Nephron (organoid): ENCODE measurements around the gene HOXA2.

ENCODE experiments used
- H3K27ac Mint-ChIP-seq, 3 experiments: 2 replicates each; pipeline ENCODE4 v1.8.0; 2020; ENCODE audit warnings: mixed read lengths in 3 of 3, mild to moderate bottlenecking in 2 of 3, moderate library complexity in 1 of 3
- H3K27me3 Mint-ChIP-seq: 2 replicates; pipeline ENCODE4 v1.8.0; 2021; ENCODE audit warnings: low read depth, mild to moderate bottlenecking, moderate library complexity, mixed read lengths
- H3K36me3 Mint-ChIP-seq: 2 replicates; pipeline ENCODE4 v1.8.0; 2020; ENCODE audit warnings: low read depth, mixed read lengths
- H3K4me1 Mint-ChIP-seq: 2 replicates; pipeline ENCODE4 v1.8.0; 2020; ENCODE audit warnings: mixed read lengths
- H3K4me3 Mint-ChIP-seq, 3 experiments: 2 replicates each; pipeline ENCODE4 v1.8.0; 2020; ENCODE audit warnings: mild to moderate bottlenecking in 3 of 3, mixed read lengths in 3 of 3, moderate library complexity in 2 of 3
- H3K9me3 Mint-ChIP-seq: 2 replicates; pipeline ENCODE4 v1.8.0; 2020; ENCODE audit warnings: mixed read lengths
- CTCF ChIP-seq, 3 experiments: fragments of 200-600 bp; sonication (generic); IDR thresholded peaks; one replicate each; pipeline ENCODE4 v1.5.0; 2021; ENCODE audit warnings: antibody characterized with exemption in 3 of 3; ENCODE audit not compliant: unreplicated experiment in 3 of 3

The HOXA2 gene

GRCh38 chr7:27103489-27104226 is 1.2 kb upstream of the HOXA2 start:
- peak overlapping the region; percentile 99 to 100 (median 100) for H3K27ac Mint-ChIP-seq
- H3K4me3 Mint-ChIP-seq: peak overlapping the region; percentile 83 to 96 (median 85)
- no peak for TF ChIP-seq CTCF (IDR thresholded peaks at IDR 0.05; ENCODE audit: unreplicated experiment in 3 of 3)
- peaks cover 47% of the 10 kb centered on the region for H3K36me3 Mint-ChIP-seq
- H3K27me3 Mint-ChIP-seq: peaks cover 38% of the 10 kb centered on the region
- H3K9me3 Mint-ChIP-seq: no peaks in the 10 kb centered on the region
- H3K4me1 Mint-ChIP-seq: peaks cover 87% of the 10 kb centered on the region

DNA sequence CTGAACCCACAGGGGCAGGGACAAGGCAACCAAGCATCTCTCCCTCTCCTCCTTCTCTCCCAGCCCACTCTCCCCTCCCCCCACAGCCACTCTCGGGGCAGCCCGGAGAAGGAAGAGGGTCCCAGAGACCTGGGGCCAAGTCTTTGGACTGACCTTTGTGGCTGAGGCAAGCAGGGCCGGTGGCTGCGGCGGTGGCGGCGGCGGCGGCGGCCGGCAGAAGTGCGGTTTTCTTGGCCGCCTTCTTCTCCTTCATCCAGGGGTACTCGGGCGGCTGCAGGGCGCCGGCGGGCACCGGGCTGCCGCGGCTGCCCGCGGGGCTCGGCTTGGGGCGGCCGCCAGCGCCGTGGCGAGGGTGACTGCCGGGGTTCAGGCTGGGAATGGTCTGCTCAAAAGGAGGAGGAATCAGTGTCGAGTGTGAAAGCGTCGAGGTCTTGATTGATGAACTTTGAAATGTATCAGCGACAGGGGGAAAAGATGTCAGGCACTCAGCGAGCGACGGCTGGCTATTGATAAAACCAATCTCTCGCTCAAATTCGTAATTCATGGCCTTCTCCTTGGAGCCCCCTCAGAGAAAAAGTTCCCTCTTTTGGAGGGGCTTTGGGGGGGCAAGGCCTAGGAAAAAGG is 414 bp downstream of the HOXA2 start:
- no peak for TF ChIP-seq CTCF (IDR thresholded peaks at IDR 0.05; ENCODE audit: unreplicated experiment in 3 of 3)
- Mint-ChIP-seq H3K4me3 (peak overlapping the region; percentile 94 to 97 (median 96)), H3K27me3 (peaks cover 38% of the 10 kb centered on the region), H3K27ac (peak overlapping the region; percentile 99 to 100 (median 100)), H3K9me3 (no peaks in the 10 kb centered on the region), H3K36me3 (peaks cover 38% of the 10 kb centered on the region), H3K4me1 (peaks cover 87% of the 10 kb centered on the region)

GRCh38 chr7:27101171-27101956 is 1.1 kb downstream of the HOXA2 start:
- H3K27me3 Mint-ChIP-seq: peaks cover 38% of the 10 kb centered on the region
- H3K9me3 Mint-ChIP-seq: no peaks in the 10 kb centered on the region
- H3K4me1 Mint-ChIP-seq: peaks cover 84% of the 10 kb centered on the region
- peak overlapping the region; percentile 94 to 97 (median 96) for H3K4me3 Mint-ChIP-seq
- TF ChIP-seq CTCF (IDR thresholded peaks at IDR 0.05; ENCODE audit: unreplicated experiment in 3 of 3): no peak
- peak overlapping the region; percentile 99 to 100 (median 99) for H3K27ac Mint-ChIP-seq
- H3K36me3 Mint-ChIP-seq: peaks cover 38% of the 10 kb centered on the region

DNA sequence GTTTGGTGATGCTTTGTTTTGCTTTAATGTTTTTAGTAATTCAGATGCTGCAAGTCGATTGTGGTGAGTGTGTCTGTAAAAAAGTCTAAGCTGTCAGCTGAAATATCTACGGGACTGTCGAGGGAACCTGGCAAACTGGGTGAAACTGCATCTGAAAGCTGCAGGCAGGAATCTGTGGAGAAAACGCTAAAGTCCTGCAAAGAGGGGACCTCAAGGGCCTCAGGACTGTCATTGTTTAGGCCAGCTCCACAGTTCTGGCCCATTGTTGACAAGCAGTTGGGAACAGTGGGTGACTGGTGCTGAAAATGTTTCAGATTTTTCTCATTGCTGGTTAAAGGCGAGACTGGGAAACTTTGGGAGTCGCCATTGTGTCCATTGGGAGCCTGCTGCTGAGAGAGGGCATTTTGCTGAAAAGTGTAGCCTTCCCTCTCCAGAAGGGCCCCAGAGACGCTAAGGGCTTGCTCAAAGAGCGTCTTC is 1.8 kb downstream of the HOXA2 start:
- Mint-ChIP-seq H3K4me3 (peak overlapping the region; percentile 94 to 97 (median 96)), H3K27me3 (peaks cover 36% of the 10 kb centered on the region)
- no peak for TF ChIP-seq CTCF (IDR thresholded peaks at IDR 0.05; ENCODE audit: unreplicated experiment in 3 of 3)

GRCh38 chr7:27099453-27100370 is 2.8 kb downstream of the HOXA2 start:
- Mint-ChIP-seq H3K9me3 (no peaks in the 10 kb centered on the region), H3K36me3 (peaks cover 30% of the 10 kb centered on the region), H3K27ac (peak overlapping the region; percentile 99 to 100 (median 99)), H3K4me3 (peak overlapping the region; percentile 94 to 97 (median 96)), H3K4me1 (peaks cover 78% of the 10 kb centered on the region), H3K27me3 (peaks cover 36% of the 10 kb centered on the region)
- TF ChIP-seq CTCF (IDR thresholded peaks at IDR 0.05; ENCODE audit: unreplicated experiment in 3 of 3): no peak

More for the DNA sequence above, 1.8 kb downstream of the HOXA2 start:
- Mint-ChIP-seq H3K4me1 (peaks cover 78% of the 10 kb centered on the region), H3K9me3 (no peaks in the 10 kb centered on the region), H3K36me3 (peaks cover 33% of the 10 kb centered on the region), H3K27ac (peak overlapping the region; percentile 99 to 100 (median 99))
